Amygdala (tissue), 56 donors: ENCODE measurements around the gene ANO9.
A peak's percentile ranks its signal among the peaks of the same experiment; 100 is the strongest.

Source experiments
- DNase-seq, 56 donors: peaks; one replicate each; lab custom pipeline; 2025; lab: John Stamatoyannopoulos, UW

ANO9 gene, protein sequence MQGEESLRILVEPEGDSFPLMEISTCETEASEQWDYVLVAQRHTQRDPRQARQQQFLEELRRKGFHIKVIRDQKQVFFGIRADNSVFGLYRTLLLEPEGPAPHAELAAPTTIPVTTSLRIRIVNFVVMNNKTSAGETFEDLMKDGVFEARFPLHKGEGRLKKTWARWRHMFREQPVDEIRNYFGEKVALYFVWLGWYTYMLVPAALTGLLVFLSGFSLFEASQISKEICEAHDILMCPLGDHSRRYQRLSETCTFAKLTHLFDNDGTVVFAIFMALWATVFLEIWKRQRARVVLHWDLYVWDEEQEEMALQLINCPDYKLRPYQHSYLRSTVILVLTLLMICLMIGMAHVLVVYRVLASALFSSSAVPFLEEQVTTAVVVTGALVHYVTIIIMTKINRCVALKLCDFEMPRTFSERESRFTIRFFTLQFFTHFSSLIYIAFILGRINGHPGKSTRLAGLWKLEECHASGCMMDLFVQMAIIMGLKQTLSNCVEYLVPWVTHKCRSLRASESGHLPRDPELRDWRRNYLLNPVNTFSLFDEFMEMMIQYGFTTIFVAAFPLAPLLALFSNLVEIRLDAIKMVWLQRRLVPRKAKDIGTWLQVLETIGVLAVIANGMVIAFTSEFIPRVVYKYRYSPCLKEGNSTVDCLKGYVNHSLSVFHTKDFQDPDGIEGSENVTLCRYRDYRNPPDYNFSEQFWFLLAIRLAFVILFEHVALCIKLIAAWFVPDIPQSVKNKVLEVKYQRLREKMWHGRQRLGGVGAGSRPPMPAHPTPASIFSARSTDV

GRCh38 chr11:441418-442274, at the start of gene ANO9:
ANO9 (minus strand) TSS chr11:442011; CDS start chr11:441926, 85 bp downstream.
- DNase-seq, result no peak

DNA sequence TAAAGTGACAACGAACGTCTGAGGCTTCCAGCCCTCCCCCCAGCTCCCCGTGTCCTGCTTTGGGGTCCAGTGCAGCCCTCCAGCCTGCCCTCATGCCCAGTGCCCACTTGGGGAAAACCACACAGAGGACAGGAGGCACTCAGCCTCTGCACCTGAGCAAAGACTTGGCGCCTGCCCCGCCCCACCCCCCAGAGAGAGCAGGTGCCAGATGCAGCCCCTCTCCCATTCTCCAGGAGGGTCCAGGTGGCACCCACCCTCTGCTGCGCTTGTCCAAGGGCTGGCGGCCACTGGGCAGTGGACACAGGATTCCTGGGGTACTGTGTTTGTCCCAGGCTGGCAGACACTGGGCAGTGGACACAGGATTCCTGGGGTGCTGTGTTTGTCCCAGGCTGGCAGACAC, 49.5 kb upstream of the ANO9 start:
- DNase-seq, result no peak

DNA sequence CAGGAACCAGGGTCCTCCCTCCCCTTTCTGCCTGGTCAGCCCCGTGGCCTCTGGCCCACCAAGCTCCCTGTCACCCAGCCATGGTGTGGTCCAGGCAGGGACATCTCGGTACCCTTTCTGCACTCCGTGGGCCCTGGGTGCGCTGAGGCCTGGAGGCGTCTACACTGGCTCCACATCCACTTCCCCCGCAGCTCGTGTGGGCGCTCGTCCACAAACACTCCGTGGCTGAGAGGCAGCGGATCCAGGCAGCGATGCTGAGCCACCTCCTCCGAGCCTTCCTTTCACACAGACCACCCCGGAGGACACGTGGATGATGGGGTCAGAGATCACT, 49.1 kb upstream of the ANO9 start:
- no peak for DNase-seq

- DNase-seq, result no peak
These were observed 48.5 kb upstream of the ANO9 start for GRCh38 chr11:490186-490929.

- DNase-seq, result no peak
These were observed 47.9 kb upstream of the ANO9 start for GRCh38 chr11:489610-490185.

DNA sequence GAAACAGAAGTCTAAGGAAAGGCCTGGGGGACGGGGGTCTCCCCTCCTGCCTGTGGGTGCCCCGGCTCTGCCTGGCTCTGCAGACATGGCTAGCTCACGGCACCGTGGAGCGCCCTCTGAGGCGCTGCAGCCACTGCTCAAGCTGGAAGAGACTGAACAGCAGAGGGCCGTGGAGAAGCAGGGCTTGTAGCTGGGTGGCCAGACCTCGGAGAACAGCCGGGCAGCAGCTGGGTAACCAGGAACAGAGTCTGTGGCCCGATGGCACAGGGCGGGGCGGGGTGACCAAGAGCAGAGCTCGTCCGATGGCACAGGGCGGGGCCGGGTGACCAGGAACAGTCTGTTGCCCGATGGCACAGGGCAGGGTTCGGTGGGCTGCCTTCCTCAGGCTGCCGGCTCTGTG, 47.2 kb upstream of the ANO9 start:
- peak in 2 of 56 donors; percentile 25 to 47 for DNase-seq

DNA sequence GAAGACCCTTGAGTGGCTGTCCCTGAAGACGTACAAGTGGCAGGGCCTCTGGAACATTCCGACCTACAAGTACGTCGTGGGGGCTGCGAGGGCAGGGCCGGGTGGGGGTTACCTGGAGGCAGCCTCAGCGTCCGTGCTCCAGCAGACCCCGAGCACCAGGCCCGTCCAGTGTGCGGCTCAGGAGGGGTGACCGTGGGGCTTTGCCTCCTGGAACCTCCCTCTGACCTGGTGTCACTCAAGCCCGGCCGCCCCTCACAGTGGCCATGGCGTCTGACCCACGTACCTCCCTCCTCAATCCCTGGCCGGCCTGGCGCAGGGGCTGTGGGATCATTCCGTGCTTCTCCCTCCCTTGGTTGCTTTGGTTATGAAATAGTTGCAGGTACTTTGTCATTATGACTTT, 46.8 kb upstream of the ANO9 start:
- no peak for DNase-seq

DNA sequence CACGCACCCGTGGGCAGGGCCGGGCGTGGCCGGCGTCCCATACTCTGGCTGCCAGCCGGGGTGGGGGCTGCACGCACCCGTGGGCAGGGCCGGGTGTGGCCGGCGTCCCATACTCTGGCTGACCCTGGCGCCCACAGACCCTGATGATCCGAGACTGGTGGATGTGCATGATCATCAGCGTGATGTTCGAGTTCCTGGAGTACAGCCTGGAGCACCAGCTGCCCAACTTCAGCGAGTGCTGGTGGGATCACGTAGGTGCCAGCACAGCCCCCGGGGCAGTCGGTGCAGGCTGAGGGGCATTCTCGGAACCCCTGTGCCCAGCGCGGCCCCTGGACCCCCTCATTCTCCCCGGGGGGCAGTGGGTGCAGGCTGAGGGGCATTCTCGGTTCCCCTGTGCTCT, 46.3 kb upstream of the ANO9 start:
- no peak for DNase-seq

DNA sequence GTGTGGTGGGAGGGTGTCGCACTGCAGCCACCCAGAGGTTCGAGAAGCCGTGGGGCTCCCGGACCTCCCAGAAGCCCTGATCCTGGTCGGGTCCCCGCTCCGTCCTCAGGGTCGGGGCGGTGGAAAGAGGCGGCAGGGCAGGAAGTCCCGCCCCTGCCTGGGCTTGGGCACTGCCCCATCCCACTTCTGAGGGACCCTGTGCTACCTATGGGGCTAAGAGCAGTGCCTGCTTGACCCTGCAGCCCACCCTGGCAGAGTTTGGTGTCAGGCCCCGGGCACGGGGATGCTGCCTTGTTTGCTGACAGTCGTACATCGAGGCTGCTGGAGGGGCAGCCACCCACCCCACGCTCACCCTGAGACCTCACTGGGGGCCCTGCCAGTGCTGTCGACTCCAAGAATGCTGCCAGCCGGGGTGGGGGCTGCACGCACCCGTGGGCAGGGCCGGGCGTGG, 45.8 kb upstream of the ANO9 start:
- no peak for DNase-seq

GRCh38 chr11:486189-486588, 44.4 kb upstream of the ANO9 start:
- DNase-seq, result no peak

DNA sequence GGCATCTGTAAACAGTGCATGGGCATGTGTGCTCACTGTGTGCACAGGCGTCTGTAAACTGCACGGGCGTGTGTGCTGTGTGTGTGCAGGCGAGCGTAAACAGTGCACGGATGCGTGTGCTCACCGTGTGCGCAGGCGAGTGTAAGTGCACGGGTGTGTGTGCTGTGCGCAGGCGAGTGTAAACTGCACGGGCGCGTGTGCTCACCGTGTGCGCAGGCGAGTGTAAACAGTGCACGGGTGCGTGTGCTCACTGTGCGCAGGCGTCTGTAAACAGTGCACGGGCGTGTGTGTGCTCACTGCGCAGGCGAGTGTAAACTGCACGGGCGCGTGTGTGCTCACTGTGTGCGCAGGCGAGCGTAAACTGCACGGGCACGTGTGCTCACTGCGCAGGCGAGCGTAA, 42.8 kb upstream of the ANO9 start:
- no peak for DNase-seq

DNA sequence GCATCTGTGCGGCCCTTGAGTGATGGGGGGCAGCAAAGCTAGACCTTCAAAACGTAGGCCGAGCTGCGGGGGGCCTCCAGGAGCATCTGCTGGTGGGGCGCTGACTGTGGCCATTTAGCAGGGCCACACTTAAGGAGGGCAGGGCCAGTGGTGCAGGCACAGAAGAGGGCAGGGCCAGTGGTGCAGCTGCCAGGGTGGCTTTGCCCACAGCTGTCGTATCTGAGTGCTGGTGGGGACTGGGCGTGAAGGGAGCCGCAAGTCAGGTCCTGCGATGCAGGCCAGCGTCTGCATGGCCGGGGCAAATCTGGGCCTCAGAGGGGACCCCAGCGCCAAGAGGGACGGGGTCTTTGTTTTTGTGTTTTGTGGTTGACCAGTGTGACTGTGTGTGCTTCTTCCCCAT, 37.5 kb upstream of the ANO9 start:
- peak in 6 of 56 donors; percentile 13 to 52 (median 39) for DNase-seq

DNA sequence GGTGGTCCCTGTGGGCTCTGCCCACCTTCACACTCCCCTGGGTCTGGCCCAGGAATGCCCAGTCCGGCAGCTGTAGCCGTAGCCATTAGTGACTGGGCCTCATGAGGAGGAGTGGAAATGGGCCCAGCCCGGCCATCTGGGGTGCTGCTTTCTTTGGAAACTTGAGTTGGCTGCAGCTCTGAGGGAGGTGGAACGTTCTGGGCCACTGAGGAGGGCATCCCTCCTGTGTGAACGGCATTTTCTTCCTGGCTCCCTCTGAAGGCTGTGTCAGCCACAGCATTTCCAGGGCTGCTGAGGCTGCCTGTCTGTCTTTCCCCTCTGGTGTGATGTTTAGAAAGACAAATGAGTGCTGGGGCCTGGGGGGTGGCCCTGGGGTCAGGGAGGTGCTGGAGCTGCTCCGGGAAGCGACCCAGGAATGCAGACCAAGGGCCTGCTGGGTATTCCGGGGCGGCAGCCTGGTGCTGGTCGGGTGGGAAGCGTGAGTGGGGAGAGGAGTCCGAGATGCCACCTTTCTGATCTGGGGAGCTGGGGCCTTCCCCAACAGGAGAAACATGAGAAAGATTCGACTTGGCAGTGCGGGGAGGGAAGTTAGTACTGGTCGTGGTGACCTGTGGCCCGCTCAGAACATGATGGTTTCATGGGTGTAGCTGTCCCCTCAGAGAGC, 35.4 kb upstream of the ANO9 start:
- peak in 5 of 56 donors; percentile 14 to 39 (median 31) for DNase-seq

DNA sequence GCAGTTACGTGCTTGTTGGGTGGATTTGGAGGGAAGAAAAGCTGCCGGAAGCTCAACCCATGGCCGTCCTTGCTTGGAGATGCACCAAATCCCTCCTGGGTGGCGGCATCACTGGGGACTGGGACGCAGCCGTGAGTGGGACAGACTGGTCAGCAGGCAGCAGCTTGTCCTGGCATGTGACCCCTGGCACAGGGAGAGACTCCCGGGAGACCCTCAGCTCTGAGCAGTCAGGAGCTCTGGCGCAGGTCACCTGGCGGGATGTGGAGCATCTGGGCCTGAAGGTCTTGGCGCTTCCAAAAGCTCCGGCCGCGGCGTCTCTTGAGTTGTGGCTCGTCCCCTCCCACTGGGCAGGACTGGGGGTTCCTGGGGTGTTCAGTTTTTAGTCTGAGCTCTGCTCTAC, 34.6 kb upstream of the ANO9 start:
- DNase-seq, result no peak

GRCh38 chr11:475941-476340, 34.1 kb upstream of the ANO9 start:
- DNase-seq, result no peak

GRCh38 chr11:474914-475506, 33.2 kb upstream of the ANO9 start:
- no peak for DNase-seq

DNA sequence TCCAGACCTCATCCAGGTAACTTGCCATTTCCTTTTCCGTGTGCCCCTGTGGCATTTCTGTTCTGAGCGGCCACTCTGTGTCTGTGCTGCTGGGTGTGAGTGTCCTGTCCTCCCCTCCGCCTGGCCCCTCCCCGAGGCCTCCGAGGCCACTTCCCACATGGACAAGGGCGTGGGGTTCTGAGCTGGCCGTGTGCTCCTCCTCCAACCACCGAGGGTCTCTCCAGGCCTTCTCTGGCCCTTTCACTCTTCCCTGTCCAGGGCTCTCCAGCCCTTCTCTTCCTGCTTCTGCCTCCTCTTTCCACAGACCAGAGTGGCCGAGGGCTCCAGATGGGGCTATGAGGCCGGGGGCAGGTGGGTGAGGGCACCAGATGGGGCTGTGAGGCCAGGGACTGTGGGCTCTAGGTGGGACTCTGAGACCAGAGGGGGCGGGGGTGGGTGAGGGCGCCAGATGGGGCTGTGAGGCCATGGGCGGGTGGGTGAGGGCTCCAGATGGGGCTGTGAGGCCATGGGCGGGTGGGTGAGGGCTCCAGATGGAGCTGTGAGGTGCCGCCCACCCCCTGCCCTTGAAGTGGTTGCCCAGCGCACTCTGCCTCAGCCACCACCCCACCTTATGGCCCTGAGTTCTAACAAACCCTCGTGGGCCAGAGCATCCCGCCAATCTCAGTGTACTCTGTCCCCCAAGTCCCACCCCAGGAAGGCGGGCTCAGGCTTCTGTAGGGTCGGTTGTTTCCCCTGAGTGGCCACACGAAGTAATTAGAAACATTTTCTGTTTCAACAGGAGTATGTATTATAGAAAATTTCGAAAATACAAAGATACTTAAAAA, 32.4 kb upstream of the ANO9 start:
- DNase-seq, result no peak

- no peak for DNase-seq
These were observed 31.6 kb upstream of the ANO9 start for GRCh38 chr11:473415-473814.
